ENCODE results near the gene FAF2.
A peak's percentile ranks its signal among the peaks of the same experiment; 100 is the strongest.

The FAF2 gene

GRCh38 chr5:176458904-176459561, 10.8 kb downstream of the FAF2 start:
- no peak overlapping the region for H3K4me3 ChIP-seq (ENCODE audit: low read depth, low read length)
- no peak for DNase-seq (ENCODE audit: low read depth)
- TF ChIP-seq MYC (IDR thresholded peaks at IDR 0.05; ENCODE audit: low read depth, low read length) (no peak), MAX (IDR thresholded peaks at IDR 0.05; ENCODE audit: low read depth, low read length) (no peak), POLR2A (IDR thresholded peaks at IDR 0.05; ENCODE audit: extremely low read depth, insufficient read length) (no peak), CTCF (IDR thresholded peaks at IDR 0.05; ENCODE audit: low read depth, low read length) (no peak)

- DNase-seq (ENCODE audit: low read depth), result no peak
- H3K4me3 ChIP-seq (ENCODE audit: low read depth, low read length), result no peak overlapping the region
- no peak for TF ChIP-seq MAX (IDR thresholded peaks at IDR 0.05; ENCODE audit: low read depth, low read length)
- TF ChIP-seq CTCF (IDR thresholded peaks at IDR 0.05; ENCODE audit: low read depth, low read length), result no peak
- TF ChIP-seq MYC (IDR thresholded peaks at IDR 0.05; ENCODE audit: low read depth, low read length), result no peak
- no peak for TF ChIP-seq POLR2A (IDR thresholded peaks at IDR 0.05; ENCODE audit: extremely low read depth, insufficient read length)
Measured at GRCh38 chr5:176461349-176461748, 13.2 kb downstream of the FAF2 start.

GRCh38 chr5:176463113-176463764, 15.1 kb downstream of the FAF2 start:
- H3K4me3 ChIP-seq (ENCODE audit: low read depth, low read length), result no peak overlapping the region
- no peak for DNase-seq (ENCODE audit: low read depth)
- TF ChIP-seq MYC (IDR thresholded peaks at IDR 0.05; ENCODE audit: low read depth, low read length) (no peak), MAX (IDR thresholded peaks at IDR 0.05; ENCODE audit: low read depth, low read length) (no peak), POLR2A (IDR thresholded peaks at IDR 0.05; ENCODE audit: extremely low read depth, insufficient read length) (no peak), CTCF (IDR thresholded peaks at IDR 0.05; ENCODE audit: low read depth, low read length) (no peak)

- DNase-seq (ENCODE audit: low read depth), result peak; percentile 86
- TF ChIP-seq MYC (IDR thresholded peaks at IDR 0.05; ENCODE audit: low read depth, low read length), result no peak
- no peak for TF ChIP-seq POLR2A (IDR thresholded peaks at IDR 0.05; ENCODE audit: extremely low read depth, insufficient read length)
Measured at GRCh38 chr5:176466245-176466871, 18.2 kb downstream of the FAF2 start.

GRCh38 chr5:176469296-176469695, 21.1 kb downstream of the FAF2 start:
- TF ChIP-seq MYC (IDR thresholded peaks at IDR 0.05; ENCODE audit: low read depth, low read length) (no peak), POLR2A (IDR thresholded peaks at IDR 0.05; ENCODE audit: extremely low read depth, insufficient read length) (no peak), CTCF (IDR thresholded peaks at IDR 0.05; ENCODE audit: low read depth, low read length) (no peak), MAX (IDR thresholded peaks at IDR 0.05; ENCODE audit: low read depth, low read length) (no peak)
- no peak for DNase-seq (ENCODE audit: low read depth)
- no peak overlapping the region for H3K4me3 ChIP-seq (ENCODE audit: low read depth, low read length)

More at GRCh38 chr5:176466245-176466871, 18.2 kb downstream of the FAF2 start:
- H3K4me3 ChIP-seq (ENCODE audit: low read depth, low read length), result no peak overlapping the region

- H3K4me3 ChIP-seq (ENCODE audit: low read depth, low read length), result no peak overlapping the region
- TF ChIP-seq MYC (IDR thresholded peaks at IDR 0.05; ENCODE audit: low read depth, low read length) (no peak), CTCF (IDR thresholded peaks at IDR 0.05; ENCODE audit: low read depth, low read length) (no peak), MAX (IDR thresholded peaks at IDR 0.05; ENCODE audit: low read depth, low read length) (no peak), POLR2A (IDR thresholded peaks at IDR 0.05; ENCODE audit: extremely low read depth, insufficient read length) (no peak)
- DNase-seq (ENCODE audit: low read depth), result no peak
Measured at GRCh38 chr5:176470539-176470938, 22.4 kb downstream of the FAF2 start.
